Fibroblast of skin of left biceps (primary cell): ENCODE measurements around the gene SLC13A2.
"Not testable (repeated sequence)": the region's sequence is repeated elsewhere in the genome, so short reads cannot be mapped to it uniquely, and the experiment has no call there.

Experiments
- DNase-seq, 2 experiments: peaks; one replicate each; pipeline ENCODE4 v3.0.0-alpha.2; 2013; ENCODE audit warnings: low read depth in 2 of 2

Gene SLC13A2

GRCh38 chr17:28473542-28473941 is at the start of gene SLC13A2:
TSS of gene SLC13A2 (plus strand) at chr17:28473644. CDS start at chr17:28473713, 69 bp downstream.
- no peak for DNase-seq

GRCh38 chr17:28425206-28425605 is 48.2 kb upstream of the SLC13A2 start:
- DNase-seq: no peak

GRCh38 chr17:28426081-28426519 is 47.3 kb upstream of the SLC13A2 start:
- DNase-seq: no peak

GRCh38 chr17:28427371-28427770 is 46.1 kb upstream of the SLC13A2 start:
- peak in 1 of 2 experiments; percentile 14 for DNase-seq

GRCh38 chr17:28427982-28428381 is 45.5 kb upstream of the SLC13A2 start:
- DNase-seq: not testable (repeated sequence)

GRCh38 chr17:28433721-28434120 is 39.7 kb upstream of the SLC13A2 start:
- DNase-seq: no peak

- not testable (repeated sequence) for DNase-seq
Observed at GRCh38 chr17:28434326-28434725, 39.1 kb upstream of the SLC13A2 start.

GRCh38 chr17:28443901-28444638 is 29.4 kb upstream of the SLC13A2 start:
- no peak for DNase-seq

- DNase-seq: no peak
Observed at GRCh38 chr17:28446716-28447395, 26.6 kb upstream of the SLC13A2 start.

GRCh38 chr17:28447396-28447760 is 26.1 kb upstream of the SLC13A2 start:
- no peak for DNase-seq

GRCh38 chr17:28449859-28450258 is 23.6 kb upstream of the SLC13A2 start:
- no peak for DNase-seq

- DNase-seq: no peak
Observed at GRCh38 chr17:28457890-28458289, 15.6 kb upstream of the SLC13A2 start.

- not testable (repeated sequence) for DNase-seq
Observed at GRCh38 chr17:28458881-28459280, 14.6 kb upstream of the SLC13A2 start.

- no peak for DNase-seq
Observed at GRCh38 chr17:28460901-28461300, 12.5 kb upstream of the SLC13A2 start.

GRCh38 chr17:28466001-28466400 is 7.4 kb upstream of the SLC13A2 start:
- DNase-seq: no peak

GRCh38 chr17:28466521-28467048 is 6.9 kb upstream of the SLC13A2 start:
- no peak for DNase-seq

GRCh38 chr17:28467456-28468025 is 5.9 kb upstream of the SLC13A2 start:
- DNase-seq: peak; percentile 13 to 33

GRCh38 chr17:28468033-28468735 is 5.3 kb upstream of the SLC13A2 start:
- not testable (repeated sequence) for DNase-seq

- no peak for DNase-seq
Observed at GRCh38 chr17:28468781-28469180, 4.7 kb upstream of the SLC13A2 start.

GRCh38 chr17:28469376-28469775 is 4.1 kb upstream of the SLC13A2 start:
- no peak for DNase-seq

- no peak for DNase-seq
Observed at GRCh38 chr17:28470266-28470913, 3.1 kb upstream of the SLC13A2 start.
